ENCODE results near the gene LCE2B. TPM values are rescaled to one million over a fixed set of nuclear protein-coding genes. Genes with fewer than 3 reads are reported as not detected.
"Not testable (repeated sequence)": the region's sequence is repeated elsewhere in the genome, so short reads cannot be mapped to it uniquely, and the experiment has no call there.

Gene LCE2B
- total RNA-seq, 2 donors from 2014 or later = not detected

- Histone ChIP-seq H3K36me3 (no peaks in the 10 kb centered on the region), H3K27me3 (no peaks in the 10 kb centered on the region), H3K9me3 (no peaks in the 10 kb centered on the region), H3K4me1 (no peaks in the 10 kb centered on the region), H3K4me3 (no peak overlapping the region), H3K27ac (no peak overlapping the region)
- DNase-seq (ENCODE audit: low spot score) = no peak
- TF ChIP-seq, protein P1, sequence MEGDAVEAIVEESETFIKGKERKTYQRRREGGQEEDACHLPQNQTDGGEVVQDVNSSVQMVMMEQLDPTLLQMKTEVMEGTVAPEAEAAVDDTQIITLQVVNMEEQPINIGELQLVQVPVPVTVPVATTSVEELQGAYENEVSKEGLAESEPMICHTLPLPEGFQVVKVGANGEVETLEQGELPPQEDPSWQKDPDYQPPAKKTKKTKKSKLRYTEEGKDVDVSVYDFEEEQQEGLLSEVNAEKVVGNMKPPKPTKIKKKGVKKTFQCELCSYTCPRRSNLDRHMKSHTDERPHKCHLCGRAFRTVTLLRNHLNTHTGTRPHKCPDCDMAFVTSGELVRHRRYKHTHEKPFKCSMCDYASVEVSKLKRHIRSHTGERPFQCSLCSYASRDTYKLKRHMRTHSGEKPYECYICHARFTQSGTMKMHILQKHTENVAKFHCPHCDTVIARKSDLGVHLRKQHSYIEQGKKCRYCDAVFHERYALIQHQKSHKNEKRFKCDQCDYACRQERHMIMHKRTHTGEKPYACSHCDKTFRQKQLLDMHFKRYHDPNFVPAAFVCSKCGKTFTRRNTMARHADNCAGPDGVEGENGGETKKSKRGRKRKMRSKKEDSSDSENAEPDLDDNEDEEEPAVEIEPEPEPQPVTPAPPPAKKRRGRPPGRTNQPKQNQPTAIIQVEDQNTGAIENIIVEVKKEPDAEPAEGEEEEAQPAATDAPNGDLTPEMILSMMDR (IDR thresholded peaks at IDR 0.05) = no peak
Measured at GRCh38 chr1:152673016-152673415, 12.9 kb upstream of the LCE2B start.

- H3K4me3 ChIP-seq; H3K27me3 ChIP-seq; H3K9me3 ChIP-seq; H3K4me1 ChIP-seq; H3K36me3 ChIP-seq; H3K27ac ChIP-seq; DNase-seq (ENCODE audit: low spot score): not testable (repeated sequence)
Measured at GRCh38 chr1:152674983-152675382, 10.9 kb upstream of the LCE2B start, which contains the start of gene LCE2C. Gene LCE2C, plus strand, starts transcription at chr1:152675279. Its CDS starts 737 bp downstream, at chr1:152676016.

GRCh38 chr1:152679459-152679858, 6.5 kb upstream of the LCE2B start:
- Histone ChIP-seq H3K36me3 (no peaks in the 10 kb centered on the region), H3K27me3 (no peaks in the 10 kb centered on the region), H3K4me1 (no peaks in the 10 kb centered on the region), H3K27ac (no peak overlapping the region), H3K9me3 (peaks cover 0 to 3% of the 10 kb centered on the region in 2 donors), H3K4me3 (no peak overlapping the region)
- DNase-seq (ENCODE audit: low spot score) = no peak
- TF ChIP-seq, protein P1 (IDR thresholded peaks at IDR 0.05) = no peak

DNA sequence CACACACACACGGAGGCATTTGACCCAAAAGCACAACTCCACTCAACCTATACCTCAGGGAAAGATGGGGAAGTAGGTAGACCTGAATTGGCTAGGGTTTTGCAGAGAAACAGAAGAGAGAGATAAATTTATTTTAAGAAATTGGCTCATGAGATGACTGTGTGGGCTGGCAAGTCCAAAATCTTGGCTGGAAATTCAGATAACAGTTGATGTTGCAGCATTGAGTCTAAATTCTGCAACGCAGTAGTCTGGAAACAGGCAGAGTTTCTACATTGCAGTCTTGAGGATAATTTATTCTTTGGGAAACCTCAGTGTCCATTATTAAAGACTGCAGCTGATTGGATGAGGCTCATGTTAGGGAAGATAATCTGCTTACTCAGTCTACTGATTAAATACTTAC, 4.3 kb upstream of the LCE2B start:
- TF ChIP-seq, protein P1 (IDR thresholded peaks at IDR 0.05) = no peak
- Histone ChIP-seq H3K27ac (no peak overlapping the region), H3K4me1 (no peaks in the 10 kb centered on the region), H3K27me3 (no peaks in the 10 kb centered on the region), H3K9me3 (peaks cover 0 to 3% of the 10 kb centered on the region in 2 donors), H3K36me3 (no peaks in the 10 kb centered on the region), H3K4me3 (no peak overlapping the region)
- DNase-seq (ENCODE audit: low spot score) = no peak

GRCh38 chr1:152683846-152684245, 2.1 kb upstream of the LCE2B start:
- Histone ChIP-seq H3K36me3 (no peaks in the 10 kb centered on the region), H3K27ac (no peak overlapping the region), H3K4me1 (no peaks in the 10 kb centered on the region), H3K4me3 (no peak overlapping the region), H3K9me3 (peaks cover 0 to 3% of the 10 kb centered on the region in 2 donors), H3K27me3 (no peaks in the 10 kb centered on the region)
- DNase-seq (ENCODE audit: low spot score) = no peak
- TF ChIP-seq, protein P1 (IDR thresholded peaks at IDR 0.05) = no peak

DNA sequence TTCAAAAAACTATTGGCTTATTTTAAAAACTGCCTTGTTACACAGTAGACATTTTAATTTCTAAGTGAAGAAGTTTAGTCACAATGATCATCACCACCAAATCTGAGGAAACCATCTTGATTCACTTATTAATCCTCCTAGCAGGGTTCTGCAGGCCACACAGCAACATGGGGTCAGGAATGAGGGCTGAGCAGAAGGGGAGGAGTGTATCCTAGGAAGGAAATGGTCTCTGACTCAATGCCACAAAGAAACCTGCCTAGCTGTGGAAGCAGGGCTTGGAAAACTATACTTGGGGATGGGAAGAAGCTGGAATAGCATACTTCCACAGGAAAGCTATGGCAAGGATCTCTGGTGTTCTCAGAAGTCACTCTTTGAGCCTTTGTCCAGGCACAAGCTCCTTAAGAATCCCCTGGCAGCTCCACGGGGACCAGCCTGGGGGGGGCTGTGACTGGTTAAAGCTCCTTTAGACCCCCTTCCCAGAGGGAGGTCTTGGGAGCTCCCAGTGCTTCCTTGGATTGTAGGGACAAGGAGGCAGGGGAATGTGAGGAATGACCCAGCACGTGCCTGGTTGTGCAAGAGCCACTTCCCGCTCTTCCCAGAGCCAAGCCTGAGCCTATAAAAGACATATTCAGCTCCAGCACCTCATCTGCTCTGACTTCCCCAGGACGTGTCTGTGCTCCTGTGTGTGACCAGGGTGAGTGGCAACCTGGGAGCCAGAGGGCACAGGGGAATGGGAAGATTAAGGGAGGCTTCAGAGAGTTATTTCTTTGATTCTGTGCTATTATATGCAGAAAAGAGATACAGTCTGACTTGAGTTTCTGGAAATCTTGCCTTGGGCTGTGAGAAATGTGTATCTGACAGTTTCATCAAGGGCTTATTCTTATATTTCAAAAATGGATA, 12.0 kb downstream of the LCE2B start, which contains the start of gene LCE2A:
Gene LCE2A (plus strand): TSS at position 645 of the 900 bp plus-strand sequence. CDS start 557 bp downstream, outside the sequence.
- Histone ChIP-seq H3K9me3 (no peaks in the 10 kb centered on the region), H3K36me3 (no peaks in the 10 kb centered on the region), H3K27me3 (no peaks in the 10 kb centered on the region), H3K4me3 (no peak within 1 kb of the TSS), H3K4me1 (no peaks in the 10 kb centered on the region), H3K27ac (no peak within 1 kb of the TSS)
- DNase-seq (ENCODE audit: low spot score) = no peak
- TF ChIP-seq, protein P1 (IDR thresholded peaks at IDR 0.05) = no peak

Measured in right atrium auricular region (tissue), 2 donors.